ENCODE measurements around the gene POPDC3.

The POPDC3 gene

DNA sequence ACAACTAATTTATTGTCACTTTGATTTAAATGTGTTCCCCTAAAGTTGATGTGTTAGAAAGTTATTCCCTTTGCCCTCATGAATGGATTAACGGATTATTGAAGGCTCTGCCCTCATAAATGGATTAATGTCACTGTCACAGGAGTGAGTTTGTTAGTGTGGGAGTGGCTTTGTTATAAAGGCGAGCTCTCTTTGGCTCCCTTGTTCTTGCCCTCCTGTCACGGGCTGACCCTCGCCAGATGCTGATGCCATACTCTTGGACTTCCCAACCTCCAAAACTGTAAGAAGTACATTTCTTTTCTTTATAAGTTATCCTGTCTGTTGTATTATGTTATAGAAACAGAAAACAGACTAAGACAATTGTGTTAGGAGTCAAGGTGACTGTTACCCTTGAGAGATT lies 22.7 kb upstream of the POPDC3 start:
- TF ChIP-seq POLR2AphosphoS5 (IDR thresholded peaks at IDR 0.05; ENCODE audit: low read depth, low read length) = no peak
- no peak for TF ChIP-seq TAF1 (IDR thresholded peaks at IDR 0.05; ENCODE audit: borderline replicate concordance, insufficient read depth, low read length)
- TF ChIP-seq SIN3A (IDR thresholded peaks at IDR 0.05; ENCODE audit: borderline replicate concordance, insufficient read depth, low read length) = no peak
- TF ChIP-seq, protein P1, sequence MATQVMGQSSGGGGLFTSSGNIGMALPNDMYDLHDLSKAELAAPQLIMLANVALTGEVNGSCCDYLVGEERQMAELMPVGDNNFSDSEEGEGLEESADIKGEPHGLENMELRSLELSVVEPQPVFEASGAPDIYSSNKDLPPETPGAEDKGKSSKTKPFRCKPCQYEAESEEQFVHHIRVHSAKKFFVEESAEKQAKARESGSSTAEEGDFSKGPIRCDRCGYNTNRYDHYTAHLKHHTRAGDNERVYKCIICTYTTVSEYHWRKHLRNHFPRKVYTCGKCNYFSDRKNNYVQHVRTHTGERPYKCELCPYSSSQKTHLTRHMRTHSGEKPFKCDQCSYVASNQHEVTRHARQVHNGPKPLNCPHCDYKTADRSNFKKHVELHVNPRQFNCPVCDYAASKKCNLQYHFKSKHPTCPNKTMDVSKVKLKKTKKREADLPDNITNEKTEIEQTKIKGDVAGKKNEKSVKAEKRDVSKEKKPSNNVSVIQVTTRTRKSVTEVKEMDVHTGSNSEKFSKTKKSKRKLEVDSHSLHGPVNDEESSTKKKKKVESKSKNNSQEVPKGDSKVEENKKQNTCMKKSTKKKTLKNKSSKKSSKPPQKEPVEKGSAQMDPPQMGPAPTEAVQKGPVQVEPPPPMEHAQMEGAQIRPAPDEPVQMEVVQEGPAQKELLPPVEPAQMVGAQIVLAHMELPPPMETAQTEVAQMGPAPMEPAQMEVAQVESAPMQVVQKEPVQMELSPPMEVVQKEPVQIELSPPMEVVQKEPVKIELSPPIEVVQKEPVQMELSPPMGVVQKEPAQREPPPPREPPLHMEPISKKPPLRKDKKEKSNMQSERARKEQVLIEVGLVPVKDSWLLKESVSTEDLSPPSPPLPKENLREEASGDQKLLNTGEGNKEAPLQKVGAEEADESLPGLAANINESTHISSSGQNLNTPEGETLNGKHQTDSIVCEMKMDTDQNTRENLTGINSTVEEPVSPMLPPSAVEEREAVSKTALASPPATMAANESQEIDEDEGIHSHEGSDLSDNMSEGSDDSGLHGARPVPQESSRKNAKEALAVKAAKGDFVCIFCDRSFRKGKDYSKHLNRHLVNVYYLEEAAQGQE (IDR thresholded peaks at IDR 0.05; ENCODE audit: insufficient read depth in 1 of 2, low read depth in 2 of 2, low read length in 2 of 2) = no peak
- TF ChIP-seq FOXP2 (optimal IDR thresholded peaks at IDR 0.05; ENCODE audit: borderline replicate concordance, extremely low read depth, extremely low read length, insufficient read depth) = no peak

DNA sequence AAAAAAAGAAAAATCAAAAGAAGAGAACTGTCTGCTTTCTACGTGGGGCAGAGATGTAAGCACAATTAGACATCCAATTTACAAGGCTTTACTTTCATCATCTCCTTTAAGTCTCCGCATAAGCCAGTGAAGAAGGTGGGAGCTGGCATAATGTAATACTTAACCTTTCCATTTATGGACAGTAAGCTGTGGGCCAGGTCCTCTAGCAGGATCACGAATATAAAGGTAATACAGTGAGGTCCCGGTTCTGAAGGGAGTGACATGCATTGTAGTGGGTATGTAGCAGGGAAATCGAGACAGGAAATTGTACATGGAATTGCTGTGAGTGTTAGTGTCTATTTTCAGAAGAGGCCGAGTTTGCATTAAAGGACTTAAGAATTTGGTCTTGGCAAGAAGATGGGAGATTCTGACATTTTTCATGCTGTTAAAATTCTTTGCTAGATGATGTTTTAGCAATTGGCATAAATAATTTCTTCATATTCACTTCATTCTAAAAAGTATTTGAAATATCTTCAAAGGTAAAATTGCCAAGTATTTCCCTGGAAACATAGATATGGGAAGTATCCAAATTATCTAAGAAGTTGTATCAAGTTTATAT lies 20.4 kb upstream of the POPDC3 start:
- TF ChIP-seq FOXP2 (optimal IDR thresholded peaks at IDR 0.05; ENCODE audit: borderline replicate concordance, extremely low read depth, extremely low read length, insufficient read depth) (no peak), TAF1 (IDR thresholded peaks at IDR 0.05; ENCODE audit: borderline replicate concordance, insufficient read depth, low read length) (no peak), SIN3A (IDR thresholded peaks at IDR 0.05; ENCODE audit: borderline replicate concordance, insufficient read depth, low read length) (no peak), POLR2AphosphoS5 (IDR thresholded peaks at IDR 0.05; ENCODE audit: low read depth, low read length) (no peak)
- TF ChIP-seq, protein P1 (IDR thresholded peaks at IDR 0.05; ENCODE audit: insufficient read depth in 1 of 2, low read depth in 2 of 2, low read length in 2 of 2) = no peak

DNA sequence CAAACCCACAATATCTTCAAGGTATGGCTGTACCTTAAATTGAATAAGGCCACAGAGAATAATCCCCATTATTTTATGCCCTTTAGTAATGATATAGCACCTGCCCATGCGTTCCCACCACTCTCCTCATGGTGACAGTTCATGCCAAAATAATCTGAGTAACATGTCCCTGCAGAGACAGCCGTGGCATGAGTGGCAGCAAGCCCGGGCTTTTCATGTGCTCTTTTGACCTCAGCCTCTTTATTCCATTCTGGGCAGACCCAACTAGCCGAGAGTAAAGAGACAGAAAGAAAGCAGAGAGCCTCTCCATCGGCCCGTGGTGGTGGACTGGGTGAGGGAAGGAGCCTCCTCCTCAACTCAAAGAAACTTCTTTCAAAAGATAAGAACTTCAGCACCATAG lies 19.9 kb upstream of the POPDC3 start:
- TF ChIP-seq, protein P1 (IDR thresholded peaks at IDR 0.05; ENCODE audit: insufficient read depth in 1 of 2, low read depth in 2 of 2, low read length in 2 of 2) = no peak
- TF ChIP-seq SIN3A (IDR thresholded peaks at IDR 0.05; ENCODE audit: borderline replicate concordance, insufficient read depth, low read length) = no peak
- no peak for TF ChIP-seq POLR2AphosphoS5 (IDR thresholded peaks at IDR 0.05; ENCODE audit: low read depth, low read length)
- TF ChIP-seq FOXP2 (optimal IDR thresholded peaks at IDR 0.05; ENCODE audit: borderline replicate concordance, extremely low read depth, extremely low read length, insufficient read depth) = no peak

DNA sequence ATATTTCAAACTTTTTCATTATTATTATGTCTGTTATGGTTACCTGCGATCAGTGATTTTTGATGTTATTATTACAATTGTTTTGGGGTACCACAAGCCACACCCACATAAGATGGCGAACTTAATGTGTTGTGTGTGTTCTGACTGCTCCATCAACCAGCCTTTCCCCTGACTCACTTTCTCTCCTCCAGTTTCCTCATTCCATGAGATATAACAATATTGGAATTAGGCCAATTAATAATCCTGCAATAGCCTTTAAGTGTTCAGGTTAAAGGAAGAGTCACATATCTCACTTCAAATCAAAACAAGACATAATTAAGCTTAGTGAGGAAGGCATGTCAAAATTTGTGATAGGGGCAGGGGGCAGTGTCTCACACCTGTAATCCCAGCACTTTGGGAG lies 16.3 kb upstream of the POPDC3 start:
- TF ChIP-seq POLR2AphosphoS5 (IDR thresholded peaks at IDR 0.05; ENCODE audit: low read depth, low read length) = no peak
- TF ChIP-seq TAF1 (IDR thresholded peaks at IDR 0.05; ENCODE audit: borderline replicate concordance, insufficient read depth, low read length) = no peak
- TF ChIP-seq, protein P1 (IDR thresholded peaks at IDR 0.05; ENCODE audit: insufficient read depth in 1 of 2, low read depth in 2 of 2, low read length in 2 of 2) = no peak
- TF ChIP-seq SIN3A (IDR thresholded peaks at IDR 0.05; ENCODE audit: borderline replicate concordance, insufficient read depth, low read length) = no peak
- TF ChIP-seq FOXP2 (optimal IDR thresholded peaks at IDR 0.05; ENCODE audit: borderline replicate concordance, extremely low read depth, extremely low read length, insufficient read depth) = no peak

DNA sequence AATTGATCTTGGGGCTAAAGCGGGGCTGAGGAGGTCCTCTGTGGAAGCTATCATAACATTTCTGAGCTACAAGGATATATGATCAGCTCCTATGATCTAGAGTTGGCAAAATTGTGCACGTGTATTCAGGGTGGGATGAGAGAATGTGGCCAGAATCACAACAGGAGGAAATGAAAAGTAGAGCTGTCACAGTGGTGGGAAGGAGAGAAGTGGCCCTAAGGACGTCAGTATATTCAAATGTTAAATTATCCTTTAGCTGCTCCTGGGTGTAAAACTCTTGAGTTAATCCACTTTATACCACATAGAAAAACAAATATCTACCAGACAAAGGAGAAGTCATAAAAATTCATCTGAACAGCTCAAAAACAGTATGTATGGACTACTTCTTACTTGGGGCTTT lies 14.8 kb upstream of the POPDC3 start:
- TF ChIP-seq POLR2AphosphoS5 (IDR thresholded peaks at IDR 0.05; ENCODE audit: low read depth, low read length) (no peak), SIN3A (IDR thresholded peaks at IDR 0.05; ENCODE audit: borderline replicate concordance, insufficient read depth, low read length) (no peak), TAF1 (IDR thresholded peaks at IDR 0.05; ENCODE audit: borderline replicate concordance, insufficient read depth, low read length) (no peak), FOXP2 (optimal IDR thresholded peaks at IDR 0.05; ENCODE audit: borderline replicate concordance, extremely low read depth, extremely low read length, insufficient read depth) (no peak)
- TF ChIP-seq, protein P1 (IDR thresholded peaks at IDR 0.05; ENCODE audit: insufficient read depth in 1 of 2, low read depth in 2 of 2, low read length in 2 of 2) = no peak
